ENCODE measurements around the gene OGN.

The OGN gene

DNA sequence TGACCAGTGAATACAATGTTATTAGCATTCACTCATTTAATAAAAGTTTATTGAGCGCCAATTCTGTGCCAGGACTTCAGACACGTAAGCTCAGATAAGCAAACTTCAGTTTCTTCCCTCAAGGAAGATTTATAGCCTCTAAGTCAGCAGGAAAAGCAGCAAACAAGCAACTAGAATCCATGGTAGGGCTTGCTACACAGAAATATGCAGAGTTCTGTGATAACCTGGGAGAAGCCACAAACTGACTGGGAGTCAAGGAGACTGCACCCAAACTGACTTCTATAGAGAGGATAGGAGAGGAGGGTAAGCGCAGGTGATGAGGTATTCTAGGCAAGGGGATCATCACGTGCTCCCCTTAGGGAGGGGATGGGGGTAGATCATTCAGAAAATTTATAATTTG is 1.4 kb upstream of the OGN start:
- WGBS (ENCODE audit: extremely low coverage, insufficient coverage, insufficient read length), result no CpG with 5 or more reads among the region's 4 CpGs
- Histone ChIP-seq H3K4me2 (ENCODE audit: low read length) (no peak overlapping the region), H3K79me2 (ENCODE audit: control insufficient read depth, insufficient read depth, low read length, poor library complexity) (no peaks in the 10 kb centered on the region), H3K79me1 (ENCODE audit: low read length) (no peaks in the 10 kb centered on the region), H3K36me3 (ENCODE audit: control insufficient read depth in 1 of 2, insufficient read depth in 2 of 2, low read length in 2 of 2) (no peaks in the 10 kb centered on the region), H3K9ac (ENCODE audit: low read length) (no peak overlapping the region), H4K91ac (ENCODE audit: low read depth, low read length) (no peak overlapping the region), H3K18ac (ENCODE audit: low read length) (no peak overlapping the region), H3K14ac (ENCODE audit: low read length) (no peak overlapping the region), H3K9me3 (ENCODE audit: insufficient read depth, low read depth, low read length) (no peaks in the 10 kb centered on the region), H3K4ac (ENCODE audit: low read depth, low read length) (no peak overlapping the region), H2BK120ac (ENCODE audit: insufficient read depth, low read length, poor library complexity) (no peak overlapping the region), H2AFZ (ENCODE audit: insufficient read depth, low read length, poor library complexity) (no peak overlapping the region), H2BK12ac (ENCODE audit: low read length) (no peak overlapping the region), H2BK5ac (ENCODE audit: low read depth, low read length, poor library complexity) (no peak overlapping the region), H4K12ac (ENCODE audit: low read depth, low read length) (no peak overlapping the region), H2AK5ac (ENCODE audit: low read length) (no peak overlapping the region), H3K4me3 (ENCODE audit: low read depth, low read length) (no peak overlapping the region), H4K8ac (ENCODE audit: low read depth, low read length) (no peak overlapping the region), H3K27me3 (ENCODE audit: insufficient read depth, low read length) (no peaks in the 10 kb centered on the region), H3K27ac (ENCODE audit: low read depth, low read length) (no peak overlapping the region), H3K23ac (ENCODE audit: low read length) (no peak overlapping the region), H3K4me1 (ENCODE audit: control insufficient read depth in 1 of 2, insufficient read depth in 2 of 2, low read length in 2 of 2) (no peaks in the 10 kb centered on the region)
- no peak for DNase-seq

DNA sequence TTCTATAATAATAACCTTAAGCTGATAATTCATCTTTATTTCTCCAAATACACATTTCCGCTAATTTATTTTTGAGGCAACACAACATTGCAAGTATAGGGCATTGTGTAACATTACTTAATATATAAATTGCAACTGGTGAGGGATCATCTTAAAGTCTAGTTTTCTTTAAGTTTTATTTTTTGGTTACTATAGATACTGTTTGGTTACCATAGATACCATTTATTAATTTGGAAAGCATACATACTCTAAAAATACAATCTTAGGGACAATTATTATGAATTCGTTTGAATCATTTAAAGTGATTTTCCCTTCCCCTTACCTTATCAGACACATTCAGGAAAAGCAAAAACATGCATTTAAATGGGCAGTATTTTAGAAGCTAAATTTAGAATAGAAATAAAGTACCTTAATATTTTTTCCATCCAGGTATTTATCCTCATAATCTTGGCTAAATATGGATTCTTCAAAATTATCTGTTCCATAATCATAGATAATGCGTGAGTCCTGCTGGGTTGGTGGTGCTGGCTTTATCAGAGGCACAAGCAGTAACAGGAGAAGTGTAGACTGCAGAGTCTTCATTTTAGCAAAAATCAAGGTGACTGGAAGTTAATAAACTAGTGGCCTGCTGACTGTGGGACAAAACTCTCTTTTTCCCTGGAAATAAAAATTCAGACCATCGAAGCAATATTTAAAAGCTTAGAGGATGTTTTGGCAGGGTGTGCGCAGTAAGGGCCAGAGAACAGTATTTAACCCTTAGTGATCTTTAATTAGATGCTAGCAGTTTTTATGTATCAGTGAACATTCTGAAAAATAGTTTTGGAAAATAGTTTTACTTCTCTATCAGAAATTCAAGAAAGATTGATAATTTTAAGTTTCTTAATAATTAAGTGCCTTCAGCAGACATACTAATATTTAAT is 1.3 kb downstream of the OGN start:
- Histone ChIP-seq H2AK5ac (ENCODE audit: low read length) (no peak overlapping the region), H3K27ac (ENCODE audit: low read depth, low read length) (no peak overlapping the region), H3K23ac (ENCODE audit: low read length) (no peak overlapping the region), H3K9ac (ENCODE audit: low read length) (no peak overlapping the region), H3K4me2 (ENCODE audit: low read length) (no peak overlapping the region), H2AFZ (ENCODE audit: insufficient read depth, low read length, poor library complexity) (no peak overlapping the region), H2BK120ac (ENCODE audit: insufficient read depth, low read length, poor library complexity) (no peak overlapping the region), H3K14ac (ENCODE audit: low read length) (no peak overlapping the region), H3K27me3 (ENCODE audit: insufficient read depth, low read length) (no peaks in the 10 kb centered on the region), H3K4me3 (ENCODE audit: low read depth, low read length) (no peak overlapping the region), H4K8ac (ENCODE audit: low read depth, low read length) (no peak overlapping the region), H3K4ac (ENCODE audit: low read depth, low read length) (no peak overlapping the region), H3K79me2 (ENCODE audit: control insufficient read depth, insufficient read depth, low read length, poor library complexity) (no peaks in the 10 kb centered on the region), H4K12ac (ENCODE audit: low read depth, low read length) (no peak overlapping the region), H3K79me1 (ENCODE audit: low read length) (no peaks in the 10 kb centered on the region), H3K18ac (ENCODE audit: low read length) (no peak overlapping the region), H3K9me3 (ENCODE audit: insufficient read depth, low read depth, low read length) (no peaks in the 10 kb centered on the region), H3K4me1 (ENCODE audit: control insufficient read depth in 1 of 2, insufficient read depth in 2 of 2, low read length in 2 of 2) (no peaks in the 10 kb centered on the region), H4K91ac (ENCODE audit: low read depth, low read length) (no peak overlapping the region), H2BK12ac (ENCODE audit: low read length) (no peak overlapping the region), H2BK5ac (ENCODE audit: low read depth, low read length, poor library complexity) (no peak overlapping the region), H3K36me3 (ENCODE audit: control insufficient read depth in 1 of 2, insufficient read depth in 2 of 2, low read length in 2 of 2) (no peaks in the 10 kb centered on the region)
- no CpG with 5 or more reads among the region's 5 CpGs for WGBS (ENCODE audit: extremely low coverage, insufficient coverage, insufficient read length)
- no peak for DNase-seq

DNA sequence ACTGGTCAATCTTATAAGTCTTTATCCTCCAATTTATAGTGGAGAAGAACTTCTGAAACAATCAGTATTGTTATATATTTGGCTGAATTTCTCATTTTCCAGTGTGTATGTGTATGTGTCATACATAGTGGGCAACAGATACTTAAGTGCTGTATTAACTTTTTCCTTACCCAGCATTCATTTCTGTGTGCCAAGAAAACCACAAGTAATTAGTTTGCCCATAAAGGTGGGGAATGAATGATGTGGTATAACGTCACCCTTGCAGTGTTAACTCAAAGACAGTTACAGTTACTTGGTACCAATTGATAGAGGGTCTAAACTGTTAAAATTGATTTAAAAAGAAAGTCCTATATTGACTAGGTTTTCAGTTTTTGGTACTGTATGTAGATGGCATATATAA is 2.0 kb downstream of the OGN start:
- Histone ChIP-seq H3K4me3 (ENCODE audit: low read depth, low read length) (no peak overlapping the region), H3K4ac (ENCODE audit: low read depth, low read length) (no peak overlapping the region), H2BK12ac (ENCODE audit: low read length) (no peak overlapping the region), H3K79me1 (ENCODE audit: low read length) (no peaks in the 10 kb centered on the region), H4K8ac (ENCODE audit: low read depth, low read length) (no peak overlapping the region), H3K23ac (ENCODE audit: low read length) (no peak overlapping the region), H3K27ac (ENCODE audit: low read depth, low read length) (no peak overlapping the region), H3K4me2 (ENCODE audit: low read length) (no peak overlapping the region), H3K27me3 (ENCODE audit: insufficient read depth, low read length) (no peaks in the 10 kb centered on the region), H2BK5ac (ENCODE audit: low read depth, low read length, poor library complexity) (no peak overlapping the region), H2AK5ac (ENCODE audit: low read length) (no peak overlapping the region), H3K79me2 (ENCODE audit: control insufficient read depth, insufficient read depth, low read length, poor library complexity) (no peaks in the 10 kb centered on the region), H4K12ac (ENCODE audit: low read depth, low read length) (no peak overlapping the region), H3K9ac (ENCODE audit: low read length) (no peak overlapping the region), H3K9me3 (ENCODE audit: insufficient read depth, low read depth, low read length) (no peaks in the 10 kb centered on the region), H3K4me1 (ENCODE audit: control insufficient read depth in 1 of 2, insufficient read depth in 2 of 2, low read length in 2 of 2) (no peaks in the 10 kb centered on the region), H2AFZ (ENCODE audit: insufficient read depth, low read length, poor library complexity) (no peak overlapping the region), H3K18ac (ENCODE audit: low read length) (no peak overlapping the region), H4K91ac (ENCODE audit: low read depth, low read length) (no peak overlapping the region), H2BK120ac (ENCODE audit: insufficient read depth, low read length, poor library complexity) (no peak overlapping the region), H3K36me3 (ENCODE audit: control insufficient read depth in 1 of 2, insufficient read depth in 2 of 2, low read length in 2 of 2) (no peaks in the 10 kb centered on the region), H3K14ac (ENCODE audit: low read length) (no peak overlapping the region)
- no CpG with 5 or more reads among the region's 1 CpG for WGBS (ENCODE audit: extremely low coverage, insufficient coverage, insufficient read length)
- no peak for DNase-seq

DNA sequence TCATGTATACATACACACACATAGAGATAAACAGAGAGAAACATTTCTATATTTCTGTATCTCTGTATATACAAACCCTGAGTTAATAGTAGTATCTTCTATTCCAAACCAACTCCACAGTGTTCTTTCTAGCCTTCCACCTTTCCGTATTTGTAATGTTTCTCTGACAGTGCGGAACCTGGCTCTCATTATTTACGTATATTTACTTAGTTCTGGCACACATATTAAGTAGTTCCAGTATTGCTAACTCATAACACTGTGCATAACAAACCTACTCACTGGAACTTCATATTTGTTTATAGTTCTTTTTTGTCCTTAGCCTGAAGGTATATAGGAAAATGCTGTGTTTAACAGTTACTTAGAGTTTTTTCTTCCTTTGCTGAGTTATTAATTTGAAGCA is 6.5 kb downstream of the OGN start:
- H2BK120ac ChIP-seq (ENCODE audit: insufficient read depth, low read length, poor library complexity), result no peak overlapping the region
- no peak overlapping the region for H3K4me3 ChIP-seq (ENCODE audit: low read depth, low read length)
- H3K27me3 ChIP-seq (ENCODE audit: insufficient read depth, low read length), result no peaks in the 10 kb centered on the region
- H3K79me1 ChIP-seq (ENCODE audit: low read length), result no peaks in the 10 kb centered on the region
- no peaks in the 10 kb centered on the region for H3K79me2 ChIP-seq (ENCODE audit: control insufficient read depth, insufficient read depth, low read length, poor library complexity)
- no peaks in the 10 kb centered on the region for H3K9me3 ChIP-seq (ENCODE audit: insufficient read depth, low read depth, low read length)
- no peak overlapping the region for H4K12ac ChIP-seq (ENCODE audit: low read depth, low read length)
- no peak overlapping the region for H4K8ac ChIP-seq (ENCODE audit: low read depth, low read length)
- H3K9ac ChIP-seq (ENCODE audit: low read length), result no peak overlapping the region
- no peak for DNase-seq
- no peak overlapping the region for H3K18ac ChIP-seq (ENCODE audit: low read length)
- H3K4ac ChIP-seq (ENCODE audit: low read depth, low read length), result no peak overlapping the region
- no peak overlapping the region for H2AK5ac ChIP-seq (ENCODE audit: low read length)
- no peak overlapping the region for H4K91ac ChIP-seq (ENCODE audit: low read depth, low read length)
- no CpG with 5 or more reads among the region's 3 CpGs for WGBS (ENCODE audit: extremely low coverage, insufficient coverage, insufficient read length)
- no peak overlapping the region for H3K27ac ChIP-seq (ENCODE audit: low read depth, low read length)
- H3K14ac ChIP-seq (ENCODE audit: low read length), result no peak overlapping the region
- H3K23ac ChIP-seq (ENCODE audit: low read length), result no peak overlapping the region
- H3K4me1 ChIP-seq (ENCODE audit: control insufficient read depth in 1 of 2, insufficient read depth in 2 of 2, low read length in 2 of 2), result no peaks in the 10 kb centered on the region
- no peak overlapping the region for H2BK5ac ChIP-seq (ENCODE audit: low read depth, low read length, poor library complexity)
- H3K36me3 ChIP-seq (ENCODE audit: control insufficient read depth in 1 of 2, insufficient read depth in 2 of 2, low read length in 2 of 2), result no peaks in the 10 kb centered on the region
- H3K4me2 ChIP-seq (ENCODE audit: low read length), result no peak overlapping the region
- H2BK12ac ChIP-seq (ENCODE audit: low read length), result no peak overlapping the region
- no peak overlapping the region for H2AFZ ChIP-seq (ENCODE audit: insufficient read depth, low read length, poor library complexity)
